Peyer's patch (tissue), 4 donors: ENCODE measurements around the gene PRR5.

Experiments used
- CTCF ChIP-seq, 6 experiments: fragments of 450-650 bp in 4 of 6; fragments of 200-600 bp in 2 of 6; sonication (generic) in 1 of 6; IDR thresholded peaks; one replicate each; pipeline ENCODE4 v1.5.1; 2017 to 2019; ENCODE audit warnings: antibody characterized with exemption in 6 of 6, mild to moderate bottlenecking in 3 of 6, moderate library complexity in 1 of 6
- POLR2A ChIP-seq, 2 donors: fragments of 450-650 bp; IDR thresholded peaks; one replicate each; pipeline ENCODE4 v1.5.1; 2017; ENCODE audit warnings: antibody characterized with exemption in 2 of 2, mild to moderate bottlenecking in 2 of 2, moderate library complexity in 2 of 2

- TF ChIP-seq CTCF (IDR thresholded peaks at IDR 0.05) (no peak), POLR2A (IDR thresholded peaks at IDR 0.05) (no peak)
Measured at GRCh38 chr22:44707178-44707577, 5.2 kb downstream of the PRR5 start.
